Loucy (cell line): Measurements from ENCODE around the gene PBX1.
A peak's percentile ranks its signal among the peaks of the same experiment; 100 is the strongest.

Source experiments
- H2AFZ ChIP-seq: fragments of 200-600 bp; sonication (generic); 2 replicates; pipeline ENCODE4 v1.6.0; 2016; ENCODE audit warnings: antibody characterized with exemption, mild to moderate bottlenecking, low read length, moderate library complexity
- H3F3A ChIP-seq: fragments of 200-600 bp; 2 replicates; pipeline ENCODE4 v1.6.0; 2016; ENCODE audit warnings: antibody characterized with exemption, low read depth, mild to moderate bottlenecking
- H3K27me3 ChIP-seq: fragments of 200-600 bp; sonication (generic); 2 replicates; pipeline ENCODE4 v1.6.1; 2014; ENCODE audit warnings: low read length, mild to moderate bottlenecking; ENCODE audit not compliant: insufficient read depth, poor library complexity, severe bottlenecking
- H3K36me3 ChIP-seq: fragments of 200-600 bp; sonication (generic); 2 replicates; pipeline ENCODE4 v1.6.1; 2016; ENCODE audit warnings: low read length; ENCODE audit not compliant: insufficient read depth
- H3K4me1 ChIP-seq: fragments of 200-600 bp; sonication (generic); 2 replicates; pipeline ENCODE4 v1.5.1; 2014; ENCODE audit warnings: low read length, mild to moderate bottlenecking; ENCODE audit not compliant: insufficient read depth, poor library complexity, severe bottlenecking
- H3K4me2 ChIP-seq: fragments of 200-600 bp; sonication (generic); 2 replicates; pipeline ENCODE4 v1.6.0; 2014; ENCODE audit warnings: antibody characterized with exemption, low read length, low read depth, mild to moderate bottlenecking; ENCODE audit not compliant: poor library complexity, severe bottlenecking
- H3K4me3 ChIP-seq: fragments of 200-600 bp; sonication (generic); 2 replicates; pipeline ENCODE4 v1.5.1; 2014; ENCODE audit warnings: low read length, mild to moderate bottlenecking, mixed read lengths; ENCODE audit not compliant: poor library complexity, severe bottlenecking
- H3K79me2 ChIP-seq: fragments of 200-600 bp; sonication (generic); 2 replicates; pipeline ENCODE4 v1.6.1; 2014; ENCODE audit warnings: low read length; ENCODE audit not compliant: insufficient read depth
- H3K9ac ChIP-seq: fragments of 200-600 bp; sonication (generic); 2 replicates; pipeline ENCODE4 v1.6.0; 2014; ENCODE audit warnings: mild to moderate bottlenecking, low read depth, low read length, moderate library complexity; ENCODE audit not compliant: poor library complexity, severe bottlenecking
- H3K9me2 ChIP-seq: fragments of 200-600 bp; sonication (generic); replicated peaks from 2 replicates; pipeline ENCODE4 v1.6.1; 2016; ENCODE audit warnings: low read depth, low read length, mixed read lengths
- H3K9me3 ChIP-seq: fragments of 200-600 bp; sonication (generic); 2 replicates; pipeline ENCODE4 v1.6.1; 2014; ENCODE audit warnings: mild to moderate bottlenecking, antibody characterized with exemption, low read length, low read depth; ENCODE audit not compliant: insufficient read depth
- H4K20me1 ChIP-seq: fragments of 200-600 bp; sonication (generic); 2 replicates; pipeline ENCODE4 v1.6.0; 2014; ENCODE audit warnings: antibody characterized with exemption, low read length, mild to moderate bottlenecking; ENCODE audit not compliant: insufficient read depth, poor library complexity, severe bottlenecking
- EZH2phosphoT487 ChIP-seq: fragments of 200-600 bp; IDR thresholded peaks from 2 replicates; pipeline ENCODE4 v1.6.1; 2018; ENCODE audit warnings: antibody characterized with exemption, mild to moderate bottlenecking, moderate library complexity, borderline replicate concordance
- TF ChIP-seq, protein P1 (sequence below): fragments of 200-600 bp; sonication (generic); conservative IDR thresholded peaks from 2 replicates; pipeline ENCODE4 v1.5.1; 2014; ENCODE audit warnings: mild to moderate bottlenecking, antibody characterized with exemption, low read length

The PBX1 gene

GRCh38 chr1:164718821-164719220 lies 159.8 kb downstream of the PBX1 start:
- Histone ChIP-seq H3K4me3 (no peak overlapping the region), H3K27me3 (no peaks in the 10 kb centered on the region), H3K79me2 (no peaks in the 10 kb centered on the region), H4K20me1 (no peaks in the 10 kb centered on the region), H3K4me1 (peaks cover 20% of the 10 kb centered on the region), H3K36me3 (no peaks in the 10 kb centered on the region), H2AFZ (no peak overlapping the region), H3K9me3 (no peaks in the 10 kb centered on the region), H3K9me2 (no peaks in the 10 kb centered on the region), H3K9ac (no peak overlapping the region), H3F3A (no peaks in the 10 kb centered on the region), H3K4me2 (no peak overlapping the region)
- no peak for TF ChIP-seq EZH2phosphoT487
- TF ChIP-seq, protein P1, sequence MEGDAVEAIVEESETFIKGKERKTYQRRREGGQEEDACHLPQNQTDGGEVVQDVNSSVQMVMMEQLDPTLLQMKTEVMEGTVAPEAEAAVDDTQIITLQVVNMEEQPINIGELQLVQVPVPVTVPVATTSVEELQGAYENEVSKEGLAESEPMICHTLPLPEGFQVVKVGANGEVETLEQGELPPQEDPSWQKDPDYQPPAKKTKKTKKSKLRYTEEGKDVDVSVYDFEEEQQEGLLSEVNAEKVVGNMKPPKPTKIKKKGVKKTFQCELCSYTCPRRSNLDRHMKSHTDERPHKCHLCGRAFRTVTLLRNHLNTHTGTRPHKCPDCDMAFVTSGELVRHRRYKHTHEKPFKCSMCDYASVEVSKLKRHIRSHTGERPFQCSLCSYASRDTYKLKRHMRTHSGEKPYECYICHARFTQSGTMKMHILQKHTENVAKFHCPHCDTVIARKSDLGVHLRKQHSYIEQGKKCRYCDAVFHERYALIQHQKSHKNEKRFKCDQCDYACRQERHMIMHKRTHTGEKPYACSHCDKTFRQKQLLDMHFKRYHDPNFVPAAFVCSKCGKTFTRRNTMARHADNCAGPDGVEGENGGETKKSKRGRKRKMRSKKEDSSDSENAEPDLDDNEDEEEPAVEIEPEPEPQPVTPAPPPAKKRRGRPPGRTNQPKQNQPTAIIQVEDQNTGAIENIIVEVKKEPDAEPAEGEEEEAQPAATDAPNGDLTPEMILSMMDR, result no peak

GRCh38 chr1:164719676-164720439 lies 160.9 kb downstream of the PBX1 start:
- H2AFZ ChIP-seq, result no peak overlapping the region
- no peaks in the 10 kb centered on the region for H3K9me2 ChIP-seq
- no peaks in the 10 kb centered on the region for H3K79me2 ChIP-seq
- H3K4me3 ChIP-seq, result no peak overlapping the region
- no peaks in the 10 kb centered on the region for H3K9me3 ChIP-seq
- H4K20me1 ChIP-seq, result no peaks in the 10 kb centered on the region
- no peak for TF ChIP-seq EZH2phosphoT487
- TF ChIP-seq, protein P1, result no peak
- peaks cover 20% of the 10 kb centered on the region for H3K4me1 ChIP-seq
- H3K36me3 ChIP-seq, result no peaks in the 10 kb centered on the region
- H3K9ac ChIP-seq, result no peak overlapping the region
- no peaks in the 10 kb centered on the region for H3K27me3 ChIP-seq
- no peaks in the 10 kb centered on the region for H3F3A ChIP-seq
- H3K4me2 ChIP-seq, result no peak overlapping the region

GRCh38 chr1:164720440-164721227 lies 161.7 kb downstream of the PBX1 start:
- Histone ChIP-seq H3K27me3 (no peaks in the 10 kb centered on the region), H3K9me2 (no peaks in the 10 kb centered on the region), H3K79me2 (no peaks in the 10 kb centered on the region), H3K4me2 (peak overlapping the region; percentile 63), H3K9me3 (no peaks in the 10 kb centered on the region), H3F3A (no peaks in the 10 kb centered on the region), H3K4me1 (peaks cover 20% of the 10 kb centered on the region), H3K36me3 (no peaks in the 10 kb centered on the region), H2AFZ (no peak overlapping the region), H3K9ac (no peak overlapping the region), H4K20me1 (no peaks in the 10 kb centered on the region), H3K4me3 (peak overlapping the region; percentile 35)
- TF ChIP-seq EZH2phosphoT487, result no peak
- TF ChIP-seq, protein P1, result no peak
